ENCODE results near the gene SLC2A13. TPM values are rescaled to one million over a fixed set of nuclear protein-coding genes. Genes with fewer than 3 reads are reported as not detected.

Gene SLC2A13
- total and polyA plus RNA-seq, 8 donors, result 0.93 to 87.5 (median 4.0) TPM

DNA sequence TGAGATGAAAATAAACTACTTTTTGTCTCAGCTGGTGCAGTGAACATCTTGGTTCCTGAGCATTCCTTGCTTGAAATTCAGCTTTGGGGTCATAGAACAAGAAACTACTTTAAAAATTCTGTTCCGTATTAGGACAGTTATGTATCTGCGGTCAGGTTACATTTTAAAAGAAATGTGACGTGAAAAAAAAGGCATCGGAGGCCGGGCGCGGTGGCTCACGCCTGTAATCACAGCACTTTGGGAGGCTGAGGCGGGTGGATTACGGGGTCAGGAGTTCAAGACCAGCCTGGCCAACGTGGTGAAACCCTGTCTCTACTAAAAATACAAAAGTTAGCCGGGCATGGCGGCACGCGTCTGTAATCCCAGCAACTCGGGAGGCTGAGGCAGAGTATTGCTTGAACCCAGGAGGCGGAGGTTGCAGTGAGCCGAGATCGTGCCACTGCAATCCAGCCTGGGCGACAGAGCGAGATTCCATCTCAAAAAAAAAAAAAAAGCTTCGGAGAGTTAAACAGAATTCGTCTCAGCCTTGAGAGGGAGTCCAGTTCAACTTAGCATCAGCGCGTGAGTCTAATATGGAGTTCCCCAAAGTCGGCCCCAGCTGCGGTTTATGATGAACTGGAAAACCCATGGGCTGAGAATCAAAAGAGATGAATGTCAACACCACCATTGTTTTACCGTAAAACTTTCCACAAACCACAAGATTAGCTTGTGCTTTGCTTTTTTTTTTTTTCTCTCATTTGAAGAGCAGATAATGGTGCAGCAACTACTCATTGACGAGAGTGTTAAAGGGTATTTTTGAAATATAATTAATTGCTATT lies 2.1 kb upstream of the SLC2A13 start:
- 69 to 80% (median 74%) methylated on average over 29 of the region's 29 CpGs for WGBS, 5 donors
- H3K36me3 ChIP-seq, result no peaks in the 10 kb centered on the region
- H3K27ac ChIP-seq, result peak overlapping the region in 1 of 5 donors; percentile 90
- H3K27me3 ChIP-seq, result no peaks in the 10 kb centered on the region
- no peaks in the 10 kb centered on the region for H3K9me3 ChIP-seq
- no peak for TF ChIP-seq POLR2A (IDR thresholded peaks at IDR 0.05)
- TF ChIP-seq, protein P1, sequence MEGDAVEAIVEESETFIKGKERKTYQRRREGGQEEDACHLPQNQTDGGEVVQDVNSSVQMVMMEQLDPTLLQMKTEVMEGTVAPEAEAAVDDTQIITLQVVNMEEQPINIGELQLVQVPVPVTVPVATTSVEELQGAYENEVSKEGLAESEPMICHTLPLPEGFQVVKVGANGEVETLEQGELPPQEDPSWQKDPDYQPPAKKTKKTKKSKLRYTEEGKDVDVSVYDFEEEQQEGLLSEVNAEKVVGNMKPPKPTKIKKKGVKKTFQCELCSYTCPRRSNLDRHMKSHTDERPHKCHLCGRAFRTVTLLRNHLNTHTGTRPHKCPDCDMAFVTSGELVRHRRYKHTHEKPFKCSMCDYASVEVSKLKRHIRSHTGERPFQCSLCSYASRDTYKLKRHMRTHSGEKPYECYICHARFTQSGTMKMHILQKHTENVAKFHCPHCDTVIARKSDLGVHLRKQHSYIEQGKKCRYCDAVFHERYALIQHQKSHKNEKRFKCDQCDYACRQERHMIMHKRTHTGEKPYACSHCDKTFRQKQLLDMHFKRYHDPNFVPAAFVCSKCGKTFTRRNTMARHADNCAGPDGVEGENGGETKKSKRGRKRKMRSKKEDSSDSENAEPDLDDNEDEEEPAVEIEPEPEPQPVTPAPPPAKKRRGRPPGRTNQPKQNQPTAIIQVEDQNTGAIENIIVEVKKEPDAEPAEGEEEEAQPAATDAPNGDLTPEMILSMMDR (IDR thresholded peaks at IDR 0.05), result no peak
- TF ChIP-seq POLR2AphosphoS5 (IDR thresholded peaks at IDR 0.05), result no peak
- TF ChIP-seq EP300 (IDR thresholded peaks at IDR 0.05), result no peak
- peak overlapping the region in 2 of 4 donors; percentile 44 to 95 for H3K4me3 ChIP-seq
- intact Hi-C loops (cut with DNase I; ENCODE audit: low total_unique reads), result loop anchor here (5.0 kb wide), 1 partner anchor 96 kb away; no protein-coding TSS in a partner anchor
- DNase-seq, result no peak
- H3K4me1 ChIP-seq, result peaks cover 10 to 42% (median 33%) of the 10 kb centered on the region in 4 donors

DNA sequence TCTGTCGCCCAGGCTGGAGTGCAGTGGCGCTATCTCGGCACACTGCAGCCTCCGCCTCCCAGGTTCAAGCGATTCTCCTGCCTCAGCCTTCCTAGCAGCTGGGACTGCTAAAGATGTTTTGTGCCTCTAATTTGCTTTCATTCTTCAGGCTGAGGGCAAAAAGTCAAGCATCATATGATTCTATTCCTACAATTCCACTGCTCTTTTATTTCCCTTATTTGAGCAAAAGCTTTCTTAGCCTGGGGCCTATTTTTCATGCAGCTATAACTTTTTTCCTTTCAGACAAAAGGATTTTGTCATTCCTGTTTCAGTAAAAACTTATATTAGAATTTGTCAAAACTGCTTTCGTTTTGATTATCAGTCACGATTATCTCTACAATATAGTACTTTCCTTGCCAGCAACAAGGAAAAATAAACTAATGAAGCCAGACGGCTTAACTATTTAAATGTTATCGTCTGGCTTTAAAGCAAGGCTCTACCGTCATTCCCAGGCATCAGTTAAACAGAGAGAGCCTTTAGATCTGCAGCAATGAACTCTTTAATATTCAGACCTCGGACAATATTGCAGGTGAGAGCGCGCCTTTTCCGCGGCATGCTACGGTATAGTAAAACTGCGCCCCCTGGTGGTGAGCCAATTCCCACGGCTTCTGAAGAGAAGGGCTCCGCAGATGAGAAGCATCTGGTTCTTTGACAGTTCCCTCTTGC lies 1.4 kb upstream of the SLC2A13 start:
- peak; percentile 94 to 95 for DNase-seq
- intact Hi-C loops (cut with DNase I; ENCODE audit: low total_unique reads), result loop anchor here (5.0 kb wide), 1 partner anchor 95 kb away; no protein-coding TSS in a partner anchor
- H3K27ac ChIP-seq, result peak overlapping the region in 4 of 5 donors; percentile 79 to 91 (median 90)
- H3K36me3 ChIP-seq, result no peaks in the 10 kb centered on the region
- 17 to 22% (median 20%) methylated on average over 19 of the region's 19 CpGs for WGBS, 5 donors
- H3K4me1 ChIP-seq, result peaks cover 10 to 45% (median 37%) of the 10 kb centered on the region in 4 donors
- H3K4me3 ChIP-seq, result peak overlapping the region; percentile 37 to 95 (median 64)
- no peaks in the 10 kb centered on the region for H3K9me3 ChIP-seq
- H3K27me3 ChIP-seq, result no peaks in the 10 kb centered on the region
- TF ChIP-seq POLR2A (IDR thresholded peaks at IDR 0.05) (no peak), EP300 (IDR thresholded peaks at IDR 0.05) (no peak), POLR2AphosphoS5 (IDR thresholded peaks at IDR 0.05) (peak in 2 of 3 donors; percentile 49 to 53)
- TF ChIP-seq, protein P1 (IDR thresholded peaks at IDR 0.05), result peak in 5 of 7 experiments; percentile 59 to 99 (median 85)

DNA sequence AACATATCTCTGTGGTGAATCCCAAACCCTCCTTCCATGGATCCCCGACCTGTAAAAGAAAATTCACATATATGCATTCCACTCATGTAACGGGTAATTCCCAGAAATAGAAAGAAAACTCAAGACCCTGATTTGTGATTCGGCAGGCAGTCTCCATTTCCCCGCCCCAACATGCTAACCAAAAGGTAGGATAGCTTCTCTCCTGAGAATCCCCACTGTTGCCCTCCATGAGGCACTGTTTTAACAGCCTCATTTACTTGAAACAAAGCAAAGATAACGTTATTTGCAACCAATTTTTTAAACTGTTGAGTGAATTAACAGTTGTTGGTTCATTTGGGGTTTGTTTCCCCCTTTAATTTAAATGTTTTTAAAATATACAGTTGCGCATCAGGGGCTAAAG lies 774 bp upstream of the SLC2A13 start:
- TF ChIP-seq POLR2AphosphoS5 (IDR thresholded peaks at IDR 0.05) (no peak), POLR2A (IDR thresholded peaks at IDR 0.05) (no peak), EP300 (IDR thresholded peaks at IDR 0.05) (no peak)
- TF ChIP-seq, protein P1 (IDR thresholded peaks at IDR 0.05), result no peak
- peaks cover 10 to 50% (median 37%) of the 10 kb centered on the region in 4 donors for H3K4me1 ChIP-seq
- intact Hi-C loops (cut with DNase I; ENCODE audit: low total_unique reads), result loop anchor here (5.0 kb wide), 1 partner anchor 94 kb away; no protein-coding TSS in a partner anchor
- H3K9me3 ChIP-seq, result no peaks in the 10 kb centered on the region
- no peaks in the 10 kb centered on the region for H3K27me3 ChIP-seq
- peak overlapping the region; percentile 37 to 95 (median 89) for H3K4me3 ChIP-seq
- peak overlapping the region in 4 of 5 donors; percentile 79 to 91 (median 90) for H3K27ac ChIP-seq
- WGBS, 5 donors, result 56 to 73% (median 70%) methylated on average over 6 of the region's 6 CpGs
- no peak for DNase-seq
- H3K36me3 ChIP-seq, result no peaks in the 10 kb centered on the region

DNA sequence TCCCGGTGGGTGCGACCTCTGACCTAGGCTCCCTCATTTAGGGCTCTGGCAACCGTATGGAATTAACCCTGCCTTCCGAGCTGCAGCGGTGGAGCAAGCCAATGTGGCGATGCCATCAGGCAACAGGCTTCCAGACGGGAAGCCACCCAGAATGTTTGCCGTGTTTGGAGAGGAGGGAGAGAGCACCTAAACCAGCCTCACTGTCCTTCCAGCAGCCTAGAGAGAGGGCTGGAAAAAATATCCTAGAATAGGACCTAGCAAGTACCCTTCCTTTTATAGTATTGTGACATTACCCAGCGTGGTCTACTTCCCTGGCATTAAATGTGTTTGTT lies 287 bp upstream of the SLC2A13 start:
- peaks cover 10 to 51% (median 37%) of the 10 kb centered on the region in 4 donors for H3K4me1 ChIP-seq
- DNase-seq, result no peak
- intact Hi-C loops (cut with DNase I; ENCODE audit: low total_unique reads), result loop anchor here (5.0 kb wide), 1 partner anchor 94 kb away; no protein-coding TSS in a partner anchor
- no peaks in the 10 kb centered on the region for H3K36me3 ChIP-seq
- no peaks in the 10 kb centered on the region for H3K27me3 ChIP-seq
- TF ChIP-seq EP300 (IDR thresholded peaks at IDR 0.05) (no peak), POLR2AphosphoS5 (IDR thresholded peaks at IDR 0.05) (no peak), POLR2A (IDR thresholded peaks at IDR 0.05) (no peak)
- TF ChIP-seq, protein P1 (IDR thresholded peaks at IDR 0.05), result no peak
- H3K4me3 ChIP-seq, result peak overlapping the region; percentile 84 to 95 (median 94)
- H3K9me3 ChIP-seq, result no peaks in the 10 kb centered on the region
- 11 to 37% (median 15%) methylated on average over 2 to 9 of the region's 9 CpGs for WGBS, 5 donors
- H3K27ac ChIP-seq, result peak overlapping the region; percentile 79 to 91 (median 90)
